Measurements from ENCODE around the gene PLA2G4A. TPM values are rescaled to one million over a fixed set of nuclear protein-coding genes. Genes with fewer than 3 reads are reported as not detected.

PLA2G4A gene
- total RNA-seq, 1 experiment from 2014 or later, result 0.39 TPM

DNA sequence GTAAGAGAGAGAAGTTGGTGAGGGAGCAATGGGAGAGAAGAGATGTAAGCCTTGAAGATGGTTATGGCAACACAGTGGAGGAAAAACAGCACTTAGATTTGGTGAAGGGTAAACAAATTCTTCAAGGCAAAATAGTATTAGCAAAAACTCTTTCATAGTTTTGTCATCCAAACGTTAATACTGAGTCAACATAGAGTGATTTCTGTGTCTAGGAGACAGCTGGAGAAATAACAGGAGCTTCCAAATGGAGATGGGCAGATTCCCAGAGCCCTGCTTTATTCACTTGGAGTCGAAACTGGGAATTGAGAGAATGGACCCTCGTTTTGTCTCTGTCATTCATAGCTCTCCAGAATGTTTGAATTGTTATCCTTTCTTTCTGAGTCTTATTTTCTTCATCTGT lies 68.3 kb downstream of the PLA2G4A start:
- Histone ChIP-seq H3K9me3 (ENCODE audit: control insufficient read depth, low read depth, low read length) (no peaks in the 10 kb centered on the region), H3K27me3 (ENCODE audit: insufficient read depth, low read length) (no peaks in the 10 kb centered on the region), H3K79me2 (ENCODE audit: insufficient read depth, low read length) (no peaks in the 10 kb centered on the region), H3K27ac (ENCODE audit: insufficient read length, low read depth, low read length) (no peak overlapping the region), H4K20me1 (ENCODE audit: control insufficient read depth, insufficient read depth, insufficient read length) (no peaks in the 10 kb centered on the region), H2BK5ac (ENCODE audit: insufficient read length, low read length) (no peak overlapping the region), H2AK5ac (ENCODE audit: insufficient read length, low read length) (no peak overlapping the region), H2BK120ac (ENCODE audit: low read depth, low read length, poor library complexity, severe bottlenecking) (no peak overlapping the region), H2AFZ (ENCODE audit: low read length) (no peak overlapping the region), H3K79me1 (ENCODE audit: insufficient read depth, low read depth, low read length, poor library complexity, severe bottlenecking) (no peaks in the 10 kb centered on the region), H3K14ac (ENCODE audit: insufficient read depth, low read length) (no peak overlapping the region), H3K4me2 (ENCODE audit: insufficient read depth, insufficient read length, low read length) (no peak overlapping the region), H2BK20ac (ENCODE audit: low read depth, low read length, poor library complexity, severe bottlenecking) (no peak overlapping the region), H3K18ac (ENCODE audit: insufficient read length, low read depth, low read length) (no peak overlapping the region), H3K56ac (ENCODE audit: insufficient read length, low read depth, low read length) (no peak overlapping the region), H3K23ac (ENCODE audit: insufficient read length, low read depth, low read length) (no peak overlapping the region), H2BK12ac (ENCODE audit: insufficient read length, low read depth, low read length) (no peak overlapping the region), H4K91ac (ENCODE audit: insufficient read length, low read depth, low read length) (no peak overlapping the region), H3T11ph (ENCODE audit: low read length) (no peak overlapping the region), H4K8ac (replicated peaks; ENCODE audit: insufficient read length, low read depth, low read length) (no peak overlapping the region), H3K9ac (ENCODE audit: extremely low read depth, insufficient read length, low read length) (no peak overlapping the region), H3K4ac (ENCODE audit: low read depth, low read length) (no peak overlapping the region), H2BK15ac (ENCODE audit: low read depth, low read length) (no peak overlapping the region), H3K4me1 (ENCODE audit: insufficient read depth, low read length) (no peaks in the 10 kb centered on the region), H4K5ac (ENCODE audit: insufficient read length, low read depth, low read length) (no peak overlapping the region), H3K23me2 (ENCODE audit: insufficient read length, low read depth, low read length, poor library complexity, severe bottlenecking) (no peaks in the 10 kb centered on the region)
- no peaks in the 10 kb centered on the region for H3K27me3 Mint-ChIP-seq (ENCODE audit: low read depth)
- H3K27ac Mint-ChIP-seq, result no peak overlapping the region; a peak in 1 of 7 replicates
- TF ChIP-seq, protein P1, sequence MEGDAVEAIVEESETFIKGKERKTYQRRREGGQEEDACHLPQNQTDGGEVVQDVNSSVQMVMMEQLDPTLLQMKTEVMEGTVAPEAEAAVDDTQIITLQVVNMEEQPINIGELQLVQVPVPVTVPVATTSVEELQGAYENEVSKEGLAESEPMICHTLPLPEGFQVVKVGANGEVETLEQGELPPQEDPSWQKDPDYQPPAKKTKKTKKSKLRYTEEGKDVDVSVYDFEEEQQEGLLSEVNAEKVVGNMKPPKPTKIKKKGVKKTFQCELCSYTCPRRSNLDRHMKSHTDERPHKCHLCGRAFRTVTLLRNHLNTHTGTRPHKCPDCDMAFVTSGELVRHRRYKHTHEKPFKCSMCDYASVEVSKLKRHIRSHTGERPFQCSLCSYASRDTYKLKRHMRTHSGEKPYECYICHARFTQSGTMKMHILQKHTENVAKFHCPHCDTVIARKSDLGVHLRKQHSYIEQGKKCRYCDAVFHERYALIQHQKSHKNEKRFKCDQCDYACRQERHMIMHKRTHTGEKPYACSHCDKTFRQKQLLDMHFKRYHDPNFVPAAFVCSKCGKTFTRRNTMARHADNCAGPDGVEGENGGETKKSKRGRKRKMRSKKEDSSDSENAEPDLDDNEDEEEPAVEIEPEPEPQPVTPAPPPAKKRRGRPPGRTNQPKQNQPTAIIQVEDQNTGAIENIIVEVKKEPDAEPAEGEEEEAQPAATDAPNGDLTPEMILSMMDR (conservative IDR thresholded peaks at IDR 0.05), result no peak
- no peak for DNase-seq
- peaks cover 0 to 11% of the 10 kb centered on the region in 2 experiments; a peak in 2 of 4 replicates for H3K4me1 Mint-ChIP-seq
- H3K9me3 Mint-ChIP-seq, result peaks cover 0 to under 1% of the 10 kb centered on the region in 2 experiments; a peak in 2 of 5 replicates
- WGBS (ENCODE audit: extremely low coverage, insufficient read length, low lambda C conversion rate), result no CpG with 5 or more reads among the region's 3 CpGs
- H3K4me3 Mint-ChIP-seq, result no peak overlapping the region
- H3K36me3 Mint-ChIP-seq (ENCODE audit: insufficient read depth in 1 of 3, low read depth in 3 of 3), result no peaks in the 10 kb centered on the region; a peak in 1 of 7 replicates
